H1 (cell line): ENCODE measurements around the gene HECTD4. TPM values are rescaled to one million over a fixed set of nuclear protein-coding genes. Genes with fewer than 3 reads are reported as not detected.

Experiments
- CTCF ChIA-PET: fragments of 300-600 bp; sonication (Branson Sonifier 250); formaldehyde crosslinking; loops from one replicate; lab custom pipeline; 2021; ENCODE audit not compliant: partially characterized antibody; lab: Charles Lee
- POLR2A ChIA-PET: fragments of 300-600 bp; sonication (Branson Sonifier 250); formaldehyde crosslinking; loops from one replicate; lab custom pipeline; 2021; ENCODE audit warnings: inconsistent platforms; ENCODE audit not compliant: partially characterized antibody; lab: Charles Lee
- DNase-seq, 2 experiments: peaks; one replicate each; pipeline versions ENCODE4 v3.0.0 to v3.0.0-alpha.2; 2010 to 2022; ENCODE audit warnings: low spot score in 2 of 2, low read depth in 1 of 2, mixed read lengths in 1 of 2
- FAIRE-seq: peaks from 2 replicates; lab custom pipeline; 2011; peaks lifted over from hg19 to GRCh38; lab: Jason Lieb, UNC
- H2AFZ ChIP-seq: 2 replicates; pipeline ENCODE4 v1.8.1; 2012; ENCODE audit warnings: low read length, inconsistent platforms
- H2AK5ac ChIP-seq: 2 replicates; pipeline ENCODE4 v1.6.1; 2013; ENCODE audit warnings: low read depth, low read length
- H2BK120ac ChIP-seq: replicated peaks from 2 replicates; pipeline ENCODE3; 2013; ENCODE audit warnings: low read depth, low read length, inconsistent platforms
- H2BK12ac ChIP-seq: 2 replicates; pipeline ENCODE4 v1.6.1; 2013; ENCODE audit warnings: low read depth, low read length
- H2BK15ac ChIP-seq: 2 replicates; pipeline ENCODE4 v1.6.1; 2013; ENCODE audit warnings: low read length
- H2BK20ac ChIP-seq: 2 replicates; pipeline ENCODE4 v1.6.1; 2013; ENCODE audit warnings: low read length
- H2BK5ac ChIP-seq: 2 replicates; pipeline ENCODE4 v1.6.1; 2013; ENCODE audit warnings: low read depth, low read length
- H3K14ac ChIP-seq: 2 replicates; pipeline ENCODE4 v1.6.1; 2013; ENCODE audit warnings: inconsistent platforms; ENCODE audit not compliant: insufficient read length
- H3K18ac ChIP-seq: 2 replicates; pipeline ENCODE4 v1.6.1; 2013; ENCODE audit warnings: low read length; ENCODE audit errors: extremely low read depth
- H3K23ac ChIP-seq: 2 replicates; pipeline ENCODE4 v1.6.1; 2013; ENCODE audit warnings: inconsistent platforms; ENCODE audit not compliant: insufficient read length
- H3K23me2 ChIP-seq: 2 replicates; pipeline ENCODE4 v1.6.1; 2013; ENCODE audit warnings: low read depth, low read length
- H3K27ac ChIP-seq: 2 replicates; pipeline ENCODE4 v1.6.1; 2011; ENCODE audit warnings: low read depth, low read length, inconsistent platforms
- H3K27me3 ChIP-seq, 4 experiments: replicated peaks in 1 of 4; 1 replicate in 1 of 4; 2 replicates in 3 of 4; pipeline versions ENCODE4 v1.6.1 to v1.8.1; 2011 to 2013; ENCODE audit warnings: low read length in 3 of 4, mild to moderate bottlenecking in 3 of 4, inconsistent platforms in 2 of 4, mixed read lengths in 2 of 4, moderate library complexity in 1 of 4; ENCODE audit not compliant: control insufficient read depth in 3 of 4, insufficient read depth in 3 of 4; ENCODE audit errors: extremely low read depth in 1 of 4
- H3K36me3 ChIP-seq, 4 experiments: 2 replicates each; pipeline versions ENCODE4 v1.6.1 to v1.8.1; 2011 to 2013; ENCODE audit warnings: mild to moderate bottlenecking in 4 of 4, low read length in 3 of 4, moderate library complexity in 2 of 4, control low read depth in 1 of 4, inconsistent platforms in 1 of 4; ENCODE audit not compliant: insufficient read depth in 4 of 4, control insufficient read depth in 2 of 4
- H3K4ac ChIP-seq: replicated peaks from 2 replicates; pipeline ENCODE3; 2013; ENCODE audit warnings: low read length, low read depth, mixed read lengths, inconsistent platforms; ENCODE audit not compliant: insufficient read length
- H3K4me1 ChIP-seq, 4 experiments: replicated peaks in 1 of 4; 1 replicate in 1 of 4; 2 replicates in 3 of 4; pipeline versions ENCODE4 v1.6.1 to v1.8.1; 2011 to 2013; ENCODE audit warnings: low read length in 3 of 4, inconsistent platforms in 2 of 4, mixed read lengths in 1 of 4; ENCODE audit not compliant: insufficient read depth in 4 of 4, control insufficient read depth in 3 of 4
- H3K4me2 ChIP-seq, 2 experiments: 2 replicates each; pipeline versions ENCODE4 v1.6.1 to v1.8.1; 2011 to 2013; ENCODE audit warnings: low read depth in 2 of 2, low read length in 2 of 2, control low read depth in 1 of 2, inconsistent platforms in 1 of 2, mild to moderate bottlenecking in 1 of 2; ENCODE audit not compliant: insufficient read depth in 1 of 2
- H3K4me3 ChIP-seq, 4 experiments: fragments of 200-600, 300-600 bp in 1 of 4; sonication (generic), shearing (Covaris generic), sonication (Bioruptor Twin) in 1 of 4; 2 replicates each; pipeline versions ENCODE4 v1.5.1 to v1.8.1; 2011 to 2016; ENCODE audit warnings: low read length in 4 of 4, low read depth in 3 of 4, control low read depth in 2 of 4, inconsistent platforms in 2 of 4, mild to moderate bottlenecking in 2 of 4, mixed read lengths in 1 of 4, moderate library complexity in 1 of 4; ENCODE audit not compliant: insufficient read depth in 2 of 4; ENCODE audit errors: extremely low read depth in 1 of 4
- H3K56ac ChIP-seq: replicated peaks from 2 replicates; pipeline ENCODE3; 2013; ENCODE audit warnings: low read depth, mild to moderate bottlenecking, mixed read lengths, low read length, inconsistent platforms; ENCODE audit not compliant: insufficient read length
- H3K79me1 ChIP-seq: 2 replicates; pipeline ENCODE4 v1.6.1; 2013; ENCODE audit warnings: low read depth, low read length, control low read depth
- H3K79me2 ChIP-seq, 2 experiments: 2 replicates each; pipeline versions ENCODE4 v1.6.1 to v1.8.1; 2012 to 2013; ENCODE audit warnings: low read length in 2 of 2, mild to moderate bottlenecking in 2 of 2, inconsistent platforms in 1 of 2; ENCODE audit not compliant: insufficient read depth in 2 of 2, control insufficient read depth in 1 of 2
- H3K9ac ChIP-seq, 4 experiments: replicated peaks in 1 of 4; 1 replicate in 1 of 4; 2 replicates in 3 of 4; pipeline versions ENCODE4 v1.6.1 to v1.8.1; 2011 to 2013; ENCODE audit warnings: low read depth in 3 of 4, low read length in 3 of 4, control low read depth in 2 of 4, mild to moderate bottlenecking in 2 of 4, moderate library complexity in 2 of 4, inconsistent platforms in 1 of 4; ENCODE audit errors: extremely low read depth in 1 of 4
- H3K9me3 ChIP-seq, 2 experiments: 2 replicates each; pipeline versions ENCODE4 v1.6.1 to v1.8.1; 2012 to 2013; ENCODE audit warnings: mild to moderate bottlenecking in 2 of 2, moderate library complexity in 2 of 2, control low read depth in 1 of 2, inconsistent platforms in 1 of 2, low read depth in 1 of 2, low read length in 1 of 2, mixed read lengths in 1 of 2; ENCODE audit not compliant: insufficient read depth in 2 of 2
- H4K20me1 ChIP-seq, 2 experiments: replicated peaks in 1 of 2; 2 replicates each; pipeline versions ENCODE3 to v1.8.1; 2011 to 2013; ENCODE audit warnings: inconsistent platforms in 2 of 2, low read length in 2 of 2, mild to moderate bottlenecking in 1 of 2; ENCODE audit not compliant: insufficient read depth in 2 of 2, control insufficient read depth in 1 of 2
- H4K5ac ChIP-seq: 2 replicates; pipeline ENCODE4 v1.6.1; 2013; ENCODE audit warnings: low read length, low read depth, mixed read lengths, inconsistent platforms; ENCODE audit not compliant: insufficient read length
- H4K8ac ChIP-seq: 2 replicates; pipeline ENCODE4 v1.8.0; 2013; ENCODE audit warnings: mild to moderate bottlenecking, moderate library complexity, low read length, inconsistent platforms; ENCODE audit not compliant: insufficient read depth; ENCODE audit errors: extremely low read depth
- H4K91ac ChIP-seq: replicated peaks from 2 replicates; pipeline ENCODE3; 2013; ENCODE audit warnings: low read length, mixed read lengths, inconsistent platforms; ENCODE audit not compliant: insufficient read length
- BRCA1 ChIP-seq: IDR thresholded peaks from 2 replicates; pipeline ENCODE4 v1.6.1; 2012; ENCODE audit warnings: low read depth, low read length, improper control_type of control experiment
- CBX8 ChIP-seq: fragments of 300-800, 300-1000 bp; sonication (generic); IDR thresholded peaks from 2 replicates; pipeline ENCODE4 v1.7.1; 2016; ENCODE audit warnings: low read depth, low read length, borderline replicate concordance
- CTCF ChIP-seq, 3 experiments: IDR thresholded peaks; 1 replicate in 2 of 3; 2 replicates in 1 of 3; pipeline versions ENCODE4 v1.5.1 to v1.6.1; 2011; ENCODE audit warnings: low read length in 3 of 3, mild to moderate bottlenecking in 3 of 3, inconsistent platforms in 2 of 3, low read depth in 1 of 3, moderate library complexity in 1 of 3; ENCODE audit not compliant: insufficient read depth in 1 of 3; ENCODE audit errors: control extremely low read depth in 1 of 3
- JUND ChIP-seq: IDR thresholded peaks from 2 replicates; pipeline ENCODE4 v1.6.1; 2011; ENCODE audit warnings: mild to moderate bottlenecking, improper control_type of control experiment, low read length
- KDM4A ChIP-seq: IDR thresholded peaks from one replicate; pipeline ENCODE4 v1.7.1; 2012; ENCODE audit warnings: low read depth, mild to moderate bottlenecking, moderate library complexity, low read length, inconsistent platforms; ENCODE audit not compliant: severe bottlenecking
- MAFK ChIP-seq: IDR thresholded peaks from 2 replicates; pipeline ENCODE4 v1.6.1; 2012; ENCODE audit warnings: low read depth, mild to moderate bottlenecking, improper control_type of control experiment, low read length
- POU5F1 ChIP-seq: IDR thresholded peaks from 2 replicates; pipeline ENCODE4 v1.6.1; 2011; ENCODE audit warnings: low read depth, mild to moderate bottlenecking, low read length, moderate library complexity
- RNF2 ChIP-seq: fragments of 200-900, 300-1000 bp; sonication (generic); IDR thresholded peaks from 2 replicates; pipeline ENCODE4 v1.7.1; 2016; ENCODE audit warnings: borderline replicate concordance, low read depth, mild to moderate bottlenecking, antibody characterized with exemption, low read length; ENCODE audit not compliant: poor library complexity, severe bottlenecking; ENCODE audit errors: missing control alignments
- SP1 ChIP-seq: IDR thresholded peaks from 2 replicates; pipeline ENCODE4 v1.6.1; 2011; ENCODE audit warnings: low read depth, low read length
- TAF1 ChIP-seq: IDR thresholded peaks from 2 replicates; pipeline ENCODE4 v1.6.1; 2011; ENCODE audit warnings: mild to moderate bottlenecking, low read depth, low read length
- TEAD4 ChIP-seq: IDR thresholded peaks from 2 replicates; pipeline ENCODE4 v1.6.1; 2012; ENCODE audit warnings: low read depth, low read length, inconsistent platforms, mixed read lengths
- ZNF274 ChIP-seq: IDR thresholded peaks from 2 replicates; pipeline ENCODE4 v1.7.0; 2012; ENCODE audit warnings: low read length, borderline replicate concordance; ENCODE audit errors: extremely low read depth
- WGBS, 2 experiments: shearing (Covaris generic) in 1 of 2; methylation state at CpG; one replicate each; pipeline versions ENCODE4 v1.1.6 to v1.1.7; 2013 to 2015; ENCODE audit warnings: low lambda C conversion rate in 2 of 2, mixed read lengths in 2 of 2, inconsistent platforms in 1 of 2, low coverage in 1 of 2, missing lambda C conversion rate in 1 of 2; ENCODE audit not compliant: insufficient replicate concordance in 2 of 2, insufficient coverage in 1 of 2, insufficient read length in 1 of 2; ENCODE audit errors: extremely low coverage in 1 of 2, missing lambda C conversion rate in 1 of 2; 5-methylcytosine and 5-hydroxymethylcytosine counted together
- polyA plus RNA-seq, 7 experiments: library from polyadenylated mRNA; depleted of rRNA in 3 of 7; stranded (reverse) in 5 of 7; unstranded in 2 of 7; fragments of >200 nt in 5 of 7; fragments of 200-250 nt in 2 of 7; gene quantifications; 1 replicate in 5 of 7; 2 replicates in 1 of 7; 4 replicates in 1 of 7; pipeline versions ENCODE4 v1.2.1 to v1.2.3, GENCODE V29; 2011 to 2013; ENCODE audit warnings: missing spikeins in 2 of 7, mixed read lengths in 2 of 7
- total RNA-seq: library from RNA; stranded (reverse); fragmentation: NEBNext Ultra II Directional; extraction: Animal tissue kit (Norgen Biotek cat#: 25700); gene quantifications from 2 replicates; pipeline ENCODE4 v1.2.1, GENCODE V29; 2021

Gene HECTD4
- total and polyA plus RNA-seq, 2 of the 8 experiments (the other 6 are each of a cell fraction or from before 2014, with no cell fraction given): 6.5 to 33.7 TPM

GRCh38 chr12:112270673-112271072 lies 111.6 kb downstream of the HECTD4 start:
- no peak overlapping the region for H4K8ac ChIP-seq
- no peak overlapping the region for H2AFZ ChIP-seq
- H3K9me3 ChIP-seq: no peaks in the 10 kb centered on the region
- H2BK120ac ChIP-seq: no peak overlapping the region
- no peak overlapping the region for H4K91ac ChIP-seq
- no peak overlapping the region for H2BK15ac ChIP-seq
- no peak overlapping the region for H3K4me2 ChIP-seq
- ChIA-PET CTCF (interaction anchor here (0.9 to 1.4 kb wide), 4 partner anchors 9 to 117 kb away, joined by 3 to 7 read pairs (median 4); no protein-coding TSS in a partner anchor), POLR2A (interaction anchor here (1.0 to 1.3 kb wide), 3 partner anchors 9 to 16 kb away, joined by 3 to 4 read pairs (median 3); no protein-coding TSS in a partner anchor)
- 85% methylated on average over 1 of the region's 1 CpG; no CpG with 5 or more reads in 1 of the 2 experiments for WGBS, 2 experiments
- H3K23ac ChIP-seq: no peak overlapping the region
- no peaks in the 10 kb centered on the region for H3K4me1 ChIP-seq
- no peaks in the 10 kb centered on the region for H3K79me1 ChIP-seq
- H3K14ac ChIP-seq: no peak overlapping the region
- H2AK5ac ChIP-seq: no peak overlapping the region
- H3K27ac ChIP-seq: no peak overlapping the region
- H3K27me3 ChIP-seq: no peaks in the 10 kb centered on the region
- H3K36me3 ChIP-seq: peaks cover 0 to 9% (median 6%) of the 10 kb centered on the region in 4 experiments; a peak in 6 of 8 replicates
- H3K18ac ChIP-seq: no peak overlapping the region
- FAIRE-seq (no peak), DNase-seq (no peak)
- no peak overlapping the region for H3K56ac ChIP-seq
- no peak overlapping the region for H3K4ac ChIP-seq
- no peak overlapping the region for H3K4me3 ChIP-seq
- H2BK20ac ChIP-seq: no peak overlapping the region
- no peak overlapping the region for H3K9ac ChIP-seq
- H2BK12ac ChIP-seq: no peak overlapping the region
- H3K79me2 ChIP-seq: no peaks in the 10 kb centered on the region
- H4K20me1 ChIP-seq: no peaks in the 10 kb centered on the region
- H4K5ac ChIP-seq: no peak overlapping the region
- no peaks in the 10 kb centered on the region for H3K23me2 ChIP-seq
- no peak overlapping the region for H2BK5ac ChIP-seq
- TF ChIP-seq TAF1 (no peak), ZNF274 (no peak), SP1 (no peak), TEAD4 (no peak), CBX8 (no peak), RNF2 (no peak), POU5F1 (no peak), BRCA1 (no peak), JUND (no peak), KDM4A (no peak), MAFK (no peak), CTCF (IDR thresholded peaks at IDR 0.05; ENCODE audit: control extremely low read depth in 1 of 3, insufficient read depth in 1 of 3, low read depth in 1 of 3, low read length in 3 of 3) (no peak)
